Keratinocyte (primary cell): ENCODE results near the gene PIM3. TPM values are rescaled to one million over a fixed set of nuclear protein-coding genes. Genes with fewer than 3 reads are reported as not detected.
A peak's percentile ranks its signal among the peaks of the same experiment; 100 is the strongest.

Source experiments
- DNase-seq: peaks from one replicate; pipeline ENCODE4 v3.0.0-alpha.2; 2011; ENCODE audit warnings: low read depth, missing footprints, low spot score
- FAIRE-seq: peaks from 2 replicates; lab custom pipeline; 2011; peaks lifted over from hg19 to GRCh38; lab: Jason Lieb, UNC
- H2AFZ ChIP-seq: 2 replicates; pipeline ENCODE4 v1.6.0; 2012; ENCODE audit warnings: low read length, control low read depth, inconsistent platforms; ENCODE audit not compliant: control insufficient read depth
- H3K27ac ChIP-seq: 2 replicates; pipeline ENCODE4 v1.5.1; 2011; ENCODE audit warnings: low read length; ENCODE audit not compliant: control insufficient read depth, insufficient read depth
- H3K27me3 ChIP-seq: 3 replicates; pipeline ENCODE4 v1.6.0; 2011; ENCODE audit warnings: low read length; ENCODE audit not compliant: control insufficient read depth, insufficient read depth; ENCODE audit errors: extremely low read depth
- H3K36me3 ChIP-seq, 2 experiments: 2 replicates in 1 of 2; 3 replicates in 1 of 2; pipeline ENCODE4 v1.5.1; 2011; ENCODE audit warnings: low read length in 2 of 2, mild to moderate bottlenecking in 1 of 2; ENCODE audit not compliant: control insufficient read depth in 2 of 2, insufficient read depth in 2 of 2; ENCODE audit errors: extremely low read depth in 1 of 2
- H3K4me1 ChIP-seq: 3 replicates; pipeline ENCODE4 v1.5.1; 2011; ENCODE audit warnings: low read length; ENCODE audit not compliant: control insufficient read depth, insufficient read depth; ENCODE audit errors: extremely low read depth
- H3K4me2 ChIP-seq: 3 replicates; pipeline ENCODE4 v1.6.0; 2011; ENCODE audit warnings: low read depth, low read length; ENCODE audit not compliant: control insufficient read depth, insufficient read depth; ENCODE audit errors: extremely low read depth
- H3K4me3 ChIP-seq, 3 experiments: fragments of 200-600 bp in 1 of 3; sonication (generic) in 1 of 3; 2 replicates in 2 of 3; 3 replicates in 1 of 3; pipeline ENCODE4 v1.5.1; 2011 to 2016; ENCODE audit warnings: low read length in 3 of 3, mild to moderate bottlenecking in 3 of 3, control low read depth in 2 of 3, inconsistent platforms in 1 of 3, low read depth in 1 of 3, mixed read lengths in 1 of 3, mixed run types in 1 of 3, moderate library complexity in 1 of 3; ENCODE audit not compliant: control insufficient read depth in 2 of 3, insufficient read depth in 2 of 3; ENCODE audit errors: extremely low read depth in 1 of 3
- H3K79me2 ChIP-seq: 2 replicates; pipeline ENCODE4 v1.6.0; 2012; ENCODE audit warnings: low read length; ENCODE audit not compliant: control insufficient read depth, insufficient read depth
- H3K9ac ChIP-seq: 3 replicates; pipeline ENCODE4 v1.6.0; 2011; ENCODE audit warnings: low read length; ENCODE audit not compliant: control insufficient read depth, insufficient read depth; ENCODE audit errors: extremely low read depth
- H3K9me1 ChIP-seq: 3 replicates; pipeline ENCODE4 v1.6.0; 2011; ENCODE audit warnings: low read length; ENCODE audit not compliant: control insufficient read depth, insufficient read depth; ENCODE audit errors: extremely low read depth
- H3K9me3 ChIP-seq: 2 replicates; pipeline ENCODE4 v1.5.1; 2012; ENCODE audit warnings: low read depth, low read length; ENCODE audit not compliant: control insufficient read depth
- H4K20me1 ChIP-seq: 3 replicates; pipeline ENCODE4 v1.6.0; 2011; ENCODE audit warnings: low read length; ENCODE audit not compliant: control insufficient read depth, insufficient read depth; ENCODE audit errors: extremely low read depth
- EZH2 ChIP-seq: IDR thresholded peaks from one replicate; pipeline ENCODE4 v1.6.1; 2012; ENCODE audit warnings: inconsistent platforms, mild to moderate bottlenecking, low read length, moderate library complexity
- dilution Hi-C: fragments of 300-500 bp; cut with MboI; formaldehyde crosslinking; loops from one replicate; pipeline ENCODE4 v1.7.0; 2020; ENCODE audit warnings: low sequenced_read_pairs; ENCODE audit not compliant: extremely low pct_ligation_motif_present
- polyA plus RNA-seq, 5 experiments: library from polyadenylated mRNA; depleted of rRNA in 3 of 5; stranded (reverse) in 3 of 5; stranded (forward) in 1 of 5; unstranded in 1 of 5; fragments of >200 nt; gene quantifications; 1 replicate in 1 of 5; 2 replicates in 3 of 5; 3 replicates in 1 of 5; pipeline versions ENCODE4 v1.2.1 to v1.2.3, GENCODE V29; 2011 to 2012; ENCODE audit warnings: missing spikeins in 2 of 5, low read depth in 1 of 5, low replicate concordance in 1 of 5
- small RNA-seq, 3 experiments: library from RNA; depleted of rRNA; stranded (forward); fragments of <200 nt; gene quantifications; one replicate each; pipeline ENCODE3, GENCODE V24; 2012; ENCODE audit warnings: low read depth in 3 of 3, low replicate concordance in 1 of 3; ENCODE audit not compliant: insufficient read length in 3 of 3
- TF ChIP-seq, protein P1 (sequence below), 3 experiments: IDR thresholded peaks in 1 of 3; conservative IDR thresholded peaks in 1 of 3; optimal IDR thresholded peaks in 1 of 3; 2 replicates in 2 of 3; 3 replicates in 1 of 3; pipeline versions ENCODE3 to v1.5.1; 2011; ENCODE audit warnings: low read length in 3 of 3, mild to moderate bottlenecking in 3 of 3, moderate library complexity in 2 of 3, control low read depth in 1 of 3, inconsistent platforms in 1 of 3; ENCODE audit not compliant: insufficient read depth in 2 of 3; ENCODE audit errors: extremely low read depth in 1 of 3

The PIM3 gene
- polyA plus RNA-seq, 1 donor (not counting 4 experiments of a cell fraction or from before 2014, with no cell fraction given): 3.4 TPM

DNA sequence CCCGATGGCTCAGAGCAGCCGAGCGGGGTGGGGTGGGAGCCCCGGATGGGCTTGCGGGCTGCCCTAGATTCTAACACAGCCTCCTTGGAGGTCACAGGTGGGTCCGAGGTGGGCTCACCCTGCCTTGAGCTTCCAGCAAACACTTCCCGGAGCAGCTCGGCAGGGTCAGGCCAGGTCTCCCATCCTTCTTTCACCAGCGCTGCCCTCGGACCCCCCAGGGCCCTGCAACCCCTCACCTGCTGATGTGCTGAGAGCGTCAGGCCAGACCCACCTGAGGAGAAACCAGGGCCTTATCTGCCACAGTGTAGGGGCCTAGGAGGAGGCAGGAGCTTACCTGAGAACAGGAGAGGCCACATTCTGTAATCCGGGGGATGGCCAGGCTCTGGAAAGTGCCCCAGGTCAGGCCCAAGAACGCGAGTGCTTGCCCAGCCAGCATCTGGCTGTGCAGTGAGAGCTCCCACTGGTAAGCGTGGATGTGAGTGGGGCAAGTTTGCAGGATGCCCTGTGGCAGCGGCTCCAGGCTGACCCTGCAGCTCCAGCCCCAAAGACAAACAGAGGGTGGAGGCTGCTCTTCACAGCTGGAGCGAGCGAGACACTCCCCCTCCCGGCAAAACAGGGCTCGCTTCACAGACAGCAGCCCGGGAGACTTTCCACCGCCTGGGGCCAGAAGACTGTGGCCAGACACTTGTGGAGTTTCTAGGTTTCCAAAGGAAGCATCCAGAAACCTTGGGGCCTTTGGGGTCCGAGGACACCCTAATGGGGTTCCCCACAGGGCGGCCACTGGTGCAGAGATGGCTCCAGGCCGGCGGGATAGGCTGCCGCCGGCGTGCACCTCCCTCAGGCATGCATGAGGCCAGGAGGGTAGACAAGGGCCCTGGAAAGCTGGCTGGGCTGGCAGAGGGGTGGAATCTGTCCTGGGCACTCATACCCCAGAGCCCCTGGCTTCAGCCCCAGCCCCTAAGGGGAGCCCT lies 51.9 kb downstream of the PIM3 start, which contains the start of gene IL17REL:
Gene IL17REL, minus strand, starts transcription at position 555 of the 971 bp plus-strand sequence. Its CDS starts 119 bp downstream, at position 436.
- H3K9ac ChIP-seq: no peak within 1 kb of the TSS
- H3K9me3 ChIP-seq: no peaks in the 10 kb centered on the region
- no peak within 1 kb of the TSS for H3K27ac ChIP-seq
- no peak for FAIRE-seq
- no peaks in the 10 kb centered on the region for H3K9me1 ChIP-seq
- H3K4me2 ChIP-seq: no peak within 1 kb of the TSS
- H3K4me1 ChIP-seq: peaks cover 7% of the 10 kb centered on the region
- H3K4me3 ChIP-seq: no peak within 1 kb of the TSS
- peaks cover 71% of the 10 kb centered on the region for H3K27me3 ChIP-seq
- TF ChIP-seq EZH2: no peak
- TF ChIP-seq, protein P1, sequence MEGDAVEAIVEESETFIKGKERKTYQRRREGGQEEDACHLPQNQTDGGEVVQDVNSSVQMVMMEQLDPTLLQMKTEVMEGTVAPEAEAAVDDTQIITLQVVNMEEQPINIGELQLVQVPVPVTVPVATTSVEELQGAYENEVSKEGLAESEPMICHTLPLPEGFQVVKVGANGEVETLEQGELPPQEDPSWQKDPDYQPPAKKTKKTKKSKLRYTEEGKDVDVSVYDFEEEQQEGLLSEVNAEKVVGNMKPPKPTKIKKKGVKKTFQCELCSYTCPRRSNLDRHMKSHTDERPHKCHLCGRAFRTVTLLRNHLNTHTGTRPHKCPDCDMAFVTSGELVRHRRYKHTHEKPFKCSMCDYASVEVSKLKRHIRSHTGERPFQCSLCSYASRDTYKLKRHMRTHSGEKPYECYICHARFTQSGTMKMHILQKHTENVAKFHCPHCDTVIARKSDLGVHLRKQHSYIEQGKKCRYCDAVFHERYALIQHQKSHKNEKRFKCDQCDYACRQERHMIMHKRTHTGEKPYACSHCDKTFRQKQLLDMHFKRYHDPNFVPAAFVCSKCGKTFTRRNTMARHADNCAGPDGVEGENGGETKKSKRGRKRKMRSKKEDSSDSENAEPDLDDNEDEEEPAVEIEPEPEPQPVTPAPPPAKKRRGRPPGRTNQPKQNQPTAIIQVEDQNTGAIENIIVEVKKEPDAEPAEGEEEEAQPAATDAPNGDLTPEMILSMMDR (optimal IDR thresholded peaks at IDR 0.05 in 1 of 3, IDR thresholded peaks at IDR 0.05 in 1 of 3, conservative IDR thresholded peaks at IDR 0.05 in 1 of 3; ENCODE audit: extremely low read depth in 1 of 3, insufficient read depth in 2 of 3, low read length in 3 of 3): peak in 1 of 3 experiments; percentile 26
- H3K79me2 ChIP-seq: no peaks in the 10 kb centered on the region
- DNase-seq: no peak
- no peaks in the 10 kb centered on the region for H4K20me1 ChIP-seq
- H2AFZ ChIP-seq: no peak within 1 kb of the TSS
- no peaks in the 10 kb centered on the region for H3K36me3 ChIP-seq
- dilution Hi-C loops: no loop called here

Small RNAs within 50 kb of the gene (small RNA-seq; reads per million reads assigned to genes)
- 0 reads per million in 3 experiments for gene MIR6821

Other genes starting within 250 kb of the PIM3 start
- 3.7 to 5.0 TPM (median 4.3 TPM) in 3 replicates for gene BRD1, start 132.9 kb upstream of the PIM3 start, polyA plus RNA-seq
- 4.9 to 8.0 TPM (median 7.1 TPM) in 3 replicates for gene ZBED4, start 106.9 kb upstream of the PIM3 start, polyA plus RNA-seq
- 6.3 to 9.0 TPM (median 7.1 TPM) in 3 replicates for gene ALG12, start 42.3 kb upstream of the PIM3 start, polyA plus RNA-seq
- 26.0 to 51.4 TPM (median 33.5 TPM) in 3 replicates for gene CRELD2, start 42.1 kb upstream of the PIM3 start, polyA plus RNA-seq
- not detected in 3 replicates for gene IL17REL, start 52.0 kb downstream of the PIM3 start, polyA plus RNA-seq
- gene TTLL8, start 97.5 kb downstream of the PIM3 start, polyA plus RNA-seq: not detected in 3 replicates
- gene MLC1, start 124.7 kb downstream of the PIM3 start, polyA plus RNA-seq: not detected in 3 replicates
- gene MOV10L1, start 129.2 kb downstream of the PIM3 start, polyA plus RNA-seq: not detected in 3 replicates
- gene PANX2, start 210.0 kb downstream of the PIM3 start, polyA plus RNA-seq: 0.22 to 0.68 TPM (median 0.32 TPM) in 3 replicates
- 22.7 to 38.0 TPM (median 31.7 TPM) in 3 replicates for gene TRABD, start 225.1 kb downstream of the PIM3 start, polyA plus RNA-seq
- gene SELENOO, start 240.2 kb downstream of the PIM3 start, polyA plus RNA-seq: 14.4 to 32.1 TPM (median 22.0 TPM) in 3 replicates